Left lung (tissue), 10 donors: Measurements from ENCODE around the gene ITGA1. TPM values are rescaled to one million over a fixed set of nuclear protein-coding genes. Genes with fewer than 3 reads are reported as not detected.

Experiments
- ATAC-seq: fragments of 200-7000 bp; cut with Tn5 transposase; one replicate; pipeline ENCODE4 v1.9.1; 2020; ENCODE audit warnings: moderate library complexity
- DNase-seq, 4 donors: peaks; one replicate each; pipeline ENCODE4 v3.0.0-alpha.2; 2013 to 2020
- H3K27ac ChIP-seq, 2 donors: fragments of 200-600 bp; sonication (generic) in 1 of 2; one replicate each; pipeline versions ENCODE4 v1.5.0 to v1.8.0; 2020 to 2021
- H3K27me3 ChIP-seq, 2 donors: fragments of 200-600 bp; sonication (generic) in 1 of 2; one replicate each; pipeline versions ENCODE4 v1.5.0 to v1.8.0; 2020 to 2021
- H3K36me3 ChIP-seq, 2 donors: fragments of 200-600 bp; sonication (generic) in 1 of 2; one replicate each; pipeline versions ENCODE4 v1.5.0 to v1.8.0; 2020 to 2021
- H3K4me1 ChIP-seq, 2 donors: fragments of 200-600 bp; one replicate each; pipeline ENCODE4 v1.8.0; 2021
- H3K4me3 ChIP-seq, 2 donors: fragments of 200-600 bp; sonication (generic) in 1 of 2; one replicate each; pipeline versions ENCODE4 v1.5.0 to v1.8.0; 2020 to 2021; ENCODE audit warnings: mild to moderate bottlenecking in 1 of 2
- H3K9me3 ChIP-seq, 2 donors: fragments of 200-600 bp; sonication (generic) in 1 of 2; one replicate each; pipeline versions ENCODE4 v1.5.0 to v1.8.0; 2020 to 2021
- intact Hi-C, 2 donors: fragments of 100-400 bp; cut with DNase I; formaldehyde crosslinking; loops; one replicate each; pipeline versions ENCODE4 v1.11.2 to v1.14.2; 2022
- polyA plus RNA-seq, 6 donors: library from polyadenylated mRNA; unstranded; fragments of 120-200 nt; gene quantifications; one replicate each; pipeline ENCODE4 v1.2.1, GENCODE V29; 2013; ENCODE audit not compliant: insufficient read length in 6 of 6
- total RNA-seq, 2 donors: library from RNA; stranded (reverse); fragmentation: NEBNext Ultra II Directional; extraction: Animal tissue kit (Norgen Biotek cat#: 25700); gene quantifications; one replicate each; pipeline ENCODE4 v1.2.1, GENCODE V29; 2021
- TF ChIP-seq, protein P1 (sequence below), 2 donors: fragments of 200-600 bp; sonication (generic) in 1 of 2; IDR thresholded peaks; one replicate each; pipeline versions ENCODE4 v1.5.0 to v1.8.0; 2021; ENCODE audit warnings: antibody characterized with exemption in 2 of 2
- donor health status: DM: no; HTN: yes; CAD: no.
- donor health status: DM: no; HTN: no; CAD: no.

Gene ITGA1
- total and polyA plus RNA-seq, 8 donors, result 67.8 to 127 (median 88.2) TPM

DNA sequence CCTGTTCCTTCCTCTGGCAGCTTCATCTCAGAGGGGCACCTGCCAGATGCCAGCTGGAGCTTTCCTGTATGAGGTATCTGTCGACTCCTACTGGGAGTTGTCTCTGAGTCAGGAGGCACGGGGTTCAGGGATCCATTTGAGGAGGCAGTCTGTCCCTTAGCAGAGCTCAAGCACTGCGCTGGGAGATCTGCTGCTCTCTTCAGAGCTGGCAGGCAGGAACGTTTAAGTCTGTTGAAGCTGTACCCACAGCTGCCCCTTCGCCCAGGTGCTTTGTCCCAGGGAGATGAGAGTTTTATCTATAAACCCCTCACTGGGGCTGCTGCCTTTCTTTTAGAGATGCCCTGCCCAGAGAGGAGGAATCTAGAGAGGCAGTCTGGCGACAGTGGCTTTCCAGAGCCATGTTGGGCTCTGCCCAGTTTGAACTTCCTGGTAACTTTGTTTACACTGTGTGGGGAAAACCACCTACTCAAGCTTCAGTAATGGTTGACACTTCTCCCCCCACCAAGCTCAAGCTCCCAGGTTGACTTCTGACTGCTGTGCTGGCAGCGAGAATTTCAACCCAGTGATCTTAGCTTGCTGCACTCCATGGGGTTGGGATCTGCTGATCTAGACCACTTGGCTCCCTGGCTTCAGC is 189.7 kb downstream of the ITGA1 start:
- Histone ChIP-seq H3K27ac (no peak overlapping the region), H3K4me3 (no peak overlapping the region), H3K4me1 (no peaks in the 10 kb centered on the region), H3K9me3 (peaks cover 0 to 7% of the 10 kb centered on the region in 2 donors), H3K27me3 (no peaks in the 10 kb centered on the region), H3K36me3 (no peaks in the 10 kb centered on the region)
- intact Hi-C loops, result no loop called here
- TF ChIP-seq, protein P1, sequence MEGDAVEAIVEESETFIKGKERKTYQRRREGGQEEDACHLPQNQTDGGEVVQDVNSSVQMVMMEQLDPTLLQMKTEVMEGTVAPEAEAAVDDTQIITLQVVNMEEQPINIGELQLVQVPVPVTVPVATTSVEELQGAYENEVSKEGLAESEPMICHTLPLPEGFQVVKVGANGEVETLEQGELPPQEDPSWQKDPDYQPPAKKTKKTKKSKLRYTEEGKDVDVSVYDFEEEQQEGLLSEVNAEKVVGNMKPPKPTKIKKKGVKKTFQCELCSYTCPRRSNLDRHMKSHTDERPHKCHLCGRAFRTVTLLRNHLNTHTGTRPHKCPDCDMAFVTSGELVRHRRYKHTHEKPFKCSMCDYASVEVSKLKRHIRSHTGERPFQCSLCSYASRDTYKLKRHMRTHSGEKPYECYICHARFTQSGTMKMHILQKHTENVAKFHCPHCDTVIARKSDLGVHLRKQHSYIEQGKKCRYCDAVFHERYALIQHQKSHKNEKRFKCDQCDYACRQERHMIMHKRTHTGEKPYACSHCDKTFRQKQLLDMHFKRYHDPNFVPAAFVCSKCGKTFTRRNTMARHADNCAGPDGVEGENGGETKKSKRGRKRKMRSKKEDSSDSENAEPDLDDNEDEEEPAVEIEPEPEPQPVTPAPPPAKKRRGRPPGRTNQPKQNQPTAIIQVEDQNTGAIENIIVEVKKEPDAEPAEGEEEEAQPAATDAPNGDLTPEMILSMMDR (IDR thresholded peaks at IDR 0.05), result no peak
- ATAC-seq, result peak; percentile 49
- no peak for DNase-seq

DNA sequence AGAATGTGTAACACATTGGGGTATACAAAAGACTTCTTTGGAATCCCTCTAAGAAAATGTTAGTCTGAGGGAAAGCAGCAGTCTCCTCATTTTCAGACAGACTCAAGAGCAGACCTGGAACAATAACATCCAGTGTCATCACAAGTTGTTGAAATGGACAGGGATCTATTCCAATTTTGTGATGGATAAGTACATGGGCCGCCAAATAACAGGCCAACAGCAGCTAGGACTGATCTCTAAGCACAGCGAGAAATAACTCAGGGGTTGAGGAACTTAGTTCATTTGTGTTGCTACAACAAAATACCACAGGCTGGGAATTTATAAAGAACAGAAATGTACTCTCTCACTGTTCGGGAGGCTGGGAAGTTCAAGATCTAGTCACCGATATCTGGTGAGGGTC is 193.8 kb downstream of the ITGA1 start:
- intact Hi-C loops, result no loop called here
- H3K4me1 ChIP-seq, result peaks cover 0 to 4% of the 10 kb centered on the region in 2 donors
- DNase-seq (no peak), ATAC-seq (no peak)
- peaks cover 0 to 3% of the 10 kb centered on the region in 2 donors for H3K9me3 ChIP-seq
- H3K4me3 ChIP-seq, result no peak overlapping the region
- TF ChIP-seq, protein P1 (IDR thresholded peaks at IDR 0.05), result no peak
- H3K27me3 ChIP-seq, result no peaks in the 10 kb centered on the region
- H3K27ac ChIP-seq, result no peak overlapping the region
- no peaks in the 10 kb centered on the region for H3K36me3 ChIP-seq

DNA sequence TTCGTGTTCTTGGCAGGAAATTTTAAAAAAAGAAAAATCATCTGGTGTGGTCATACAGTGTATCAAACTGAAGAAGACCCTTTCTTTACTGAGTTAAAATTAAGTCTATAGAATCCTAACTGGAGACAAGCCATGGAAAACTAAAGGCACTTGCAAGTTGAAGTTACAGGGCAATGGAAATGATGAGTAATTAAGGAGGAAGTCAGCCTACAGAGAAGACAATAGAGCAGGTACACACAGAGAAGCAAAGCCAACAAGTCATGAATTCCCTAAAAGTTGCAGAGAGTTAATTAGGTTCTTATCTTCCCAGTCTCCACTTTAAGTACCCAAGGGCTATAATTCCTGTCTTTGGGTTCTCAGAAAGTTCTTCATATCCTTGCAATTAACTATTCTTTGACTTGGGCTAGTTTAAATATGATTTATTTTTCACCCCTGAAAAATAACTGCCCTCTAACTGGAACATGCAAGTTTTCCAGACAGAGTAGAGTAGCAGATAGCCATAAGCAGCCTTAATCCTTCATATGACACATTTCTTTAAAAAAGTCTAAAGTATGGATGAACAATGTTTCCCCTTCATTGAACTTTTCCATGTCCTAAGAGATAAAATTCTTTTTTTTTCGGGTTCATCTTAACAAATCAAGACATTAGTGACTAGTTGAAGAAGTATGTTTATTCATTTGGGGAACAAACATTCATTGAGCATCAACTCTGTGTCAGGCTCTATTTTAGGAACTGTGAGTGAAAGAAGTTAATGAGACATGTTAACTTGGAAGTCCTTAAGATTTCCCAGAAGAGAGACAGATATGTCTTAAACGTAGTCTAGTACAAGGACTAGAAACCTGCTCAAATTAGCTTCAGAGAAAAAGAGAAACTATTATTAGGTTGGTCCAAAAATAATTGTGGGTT is 196.3 kb downstream of the ITGA1 start:
- intact Hi-C loops, result no loop called here
- H3K9me3 ChIP-seq, result no peaks in the 10 kb centered on the region
- ATAC-seq (no peak), DNase-seq (no peak)
- no peak overlapping the region for H3K4me3 ChIP-seq
- peaks cover 8 to 21% of the 10 kb centered on the region in 2 donors for H3K4me1 ChIP-seq
- H3K27ac ChIP-seq, result peak overlapping the region in 1 of 2 donors; percentile 35
- H3K36me3 ChIP-seq, result no peaks in the 10 kb centered on the region
- TF ChIP-seq, protein P1 (IDR thresholded peaks at IDR 0.05), result no peak
- peaks cover 0 to 8% of the 10 kb centered on the region in 2 donors for H3K27me3 ChIP-seq

DNA sequence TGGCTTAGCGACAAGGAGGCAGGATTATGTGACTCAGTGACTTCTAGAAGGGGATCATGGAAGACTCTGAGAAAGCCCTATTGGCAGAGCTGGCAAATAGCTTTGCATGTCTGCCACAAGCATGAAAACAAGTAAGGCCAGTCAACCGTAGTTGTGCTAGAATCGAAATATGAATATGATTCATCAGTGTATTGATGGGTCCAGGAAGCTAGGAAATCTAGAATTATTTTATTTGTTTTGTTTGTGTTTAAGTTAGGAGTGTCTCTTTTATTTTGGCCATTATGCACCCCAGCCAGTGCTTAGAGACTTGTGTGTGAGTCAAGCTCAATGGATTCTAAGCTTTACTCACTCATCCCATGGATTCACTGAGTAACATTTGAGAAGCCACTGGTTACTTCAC is 197.6 kb downstream of the ITGA1 start:
- Histone ChIP-seq H3K36me3 (no peaks in the 10 kb centered on the region), H3K9me3 (no peaks in the 10 kb centered on the region), H3K4me1 (peaks cover 8 to 28% of the 10 kb centered on the region in 2 donors), H3K27me3 (peaks cover 0 to 21% of the 10 kb centered on the region in 2 donors), H3K4me3 (no peak overlapping the region), H3K27ac (peak overlapping the region in 1 of 2 donors; percentile 18)
- no peak for DNase-seq
- TF ChIP-seq, protein P1 (IDR thresholded peaks at IDR 0.05), result no peak
- ATAC-seq, result no peak
- intact Hi-C loops, result no loop called here

DNA sequence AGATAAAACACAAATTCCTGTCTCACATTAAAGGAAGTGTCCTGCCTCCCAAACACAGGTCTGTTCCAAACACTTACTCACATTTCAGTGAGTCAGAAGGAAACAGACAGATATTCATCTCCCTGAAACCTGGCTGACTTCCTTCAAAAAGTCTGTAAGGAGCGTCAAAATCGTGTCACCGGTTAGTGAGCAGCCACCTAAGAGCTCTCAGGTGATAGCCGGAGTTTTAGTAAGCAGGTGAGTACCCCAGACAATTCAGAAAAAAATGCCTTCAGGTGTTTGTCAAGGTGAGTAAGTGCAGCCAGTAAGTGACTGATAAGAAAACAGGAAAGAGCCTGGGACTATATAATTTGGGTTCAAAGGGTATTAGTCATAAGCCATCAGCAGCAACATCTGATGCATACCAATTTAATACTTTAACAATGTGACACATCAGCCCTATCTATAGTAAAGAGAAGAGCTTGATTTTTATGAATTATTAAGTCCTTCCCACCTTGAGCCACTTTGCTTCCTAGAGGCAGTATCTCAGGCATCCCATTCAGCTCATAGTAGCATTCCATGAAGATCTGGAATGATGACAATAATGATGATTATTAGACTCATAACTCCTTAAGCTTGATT is 200.1 kb downstream of the ITGA1 start:
- Histone ChIP-seq H3K27ac (peak overlapping the region; percentile 23 to 85), H3K27me3 (peaks cover 0 to 26% of the 10 kb centered on the region in 2 donors), H3K36me3 (no peaks in the 10 kb centered on the region), H3K4me3 (no peak overlapping the region), H3K9me3 (no peaks in the 10 kb centered on the region), H3K4me1 (peaks cover 12 to 41% of the 10 kb centered on the region in 2 donors)
- DNase-seq, result peak in 1 of 4 donors; percentile 32
- ATAC-seq, result peak; percentile 28
- TF ChIP-seq, protein P1 (IDR thresholded peaks at IDR 0.05), result no peak
- intact Hi-C loops, result no loop called here
